ENCODE measurements around the gene RIC8B.

DNA sequence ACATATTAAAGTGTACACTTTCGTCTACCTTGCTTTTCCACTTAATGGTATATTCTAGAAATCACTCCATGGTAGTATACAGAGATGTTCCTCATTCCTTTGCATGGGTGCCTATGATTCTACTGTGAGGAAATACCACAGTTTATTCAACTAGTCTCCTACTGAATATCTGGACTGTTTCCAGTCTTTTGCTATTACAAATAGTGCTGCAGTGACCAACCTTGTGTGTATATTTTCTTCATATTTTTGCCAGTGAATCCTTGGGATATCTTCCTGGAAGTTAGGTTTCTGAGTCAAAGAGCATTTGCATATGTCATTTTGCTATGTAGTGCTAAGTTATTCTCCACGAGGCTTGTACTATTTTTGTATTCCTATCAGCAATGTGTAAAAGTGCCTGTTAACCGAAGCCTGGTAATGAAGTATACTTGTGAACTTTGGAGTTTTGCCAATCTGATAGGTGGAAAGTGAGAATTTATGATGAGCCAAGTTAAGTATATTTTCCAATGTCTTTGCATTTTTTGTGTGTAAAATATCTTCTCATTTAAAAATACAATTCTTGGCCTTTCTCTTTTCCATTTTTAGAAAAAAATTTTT, 149.9 kb downstream of the RIC8B start:
- TF ChIP-seq POLR2A (IDR thresholded peaks at IDR 0.05) = no peak
- TF ChIP-seq, protein P1, sequence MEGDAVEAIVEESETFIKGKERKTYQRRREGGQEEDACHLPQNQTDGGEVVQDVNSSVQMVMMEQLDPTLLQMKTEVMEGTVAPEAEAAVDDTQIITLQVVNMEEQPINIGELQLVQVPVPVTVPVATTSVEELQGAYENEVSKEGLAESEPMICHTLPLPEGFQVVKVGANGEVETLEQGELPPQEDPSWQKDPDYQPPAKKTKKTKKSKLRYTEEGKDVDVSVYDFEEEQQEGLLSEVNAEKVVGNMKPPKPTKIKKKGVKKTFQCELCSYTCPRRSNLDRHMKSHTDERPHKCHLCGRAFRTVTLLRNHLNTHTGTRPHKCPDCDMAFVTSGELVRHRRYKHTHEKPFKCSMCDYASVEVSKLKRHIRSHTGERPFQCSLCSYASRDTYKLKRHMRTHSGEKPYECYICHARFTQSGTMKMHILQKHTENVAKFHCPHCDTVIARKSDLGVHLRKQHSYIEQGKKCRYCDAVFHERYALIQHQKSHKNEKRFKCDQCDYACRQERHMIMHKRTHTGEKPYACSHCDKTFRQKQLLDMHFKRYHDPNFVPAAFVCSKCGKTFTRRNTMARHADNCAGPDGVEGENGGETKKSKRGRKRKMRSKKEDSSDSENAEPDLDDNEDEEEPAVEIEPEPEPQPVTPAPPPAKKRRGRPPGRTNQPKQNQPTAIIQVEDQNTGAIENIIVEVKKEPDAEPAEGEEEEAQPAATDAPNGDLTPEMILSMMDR (IDR thresholded peaks at IDR 0.05) = no peak
